Fibroblast of lung (primary cell): ENCODE measurements around the gene PRKRA. TPM values are rescaled to one million over a fixed set of nuclear protein-coding genes. Genes with fewer than 3 reads are reported as not detected.

ENCODE experiments used
- DNase-seq, 2 donors: peaks; one replicate each; pipeline versions ENCODE4 v3.0.0 to v3.0.0-alpha.2; 2010; ENCODE audit warnings: low read depth in 2 of 2
- H2AFZ ChIP-seq: 2 replicates; pipeline ENCODE4 v1.5.1; 2012; ENCODE audit warnings: low read length, control low read depth, inconsistent platforms
- H3K27ac ChIP-seq: 2 replicates; pipeline ENCODE4 v1.5.1; 2011; ENCODE audit warnings: low read length, control low read depth; ENCODE audit not compliant: insufficient read depth
- H3K27me3 ChIP-seq: 2 replicates; pipeline ENCODE4 v1.5.1; 2011; ENCODE audit warnings: mild to moderate bottlenecking, low read length; ENCODE audit not compliant: control insufficient read depth, insufficient read depth
- H3K36me3 ChIP-seq: 2 replicates; pipeline ENCODE4 v1.5.1; 2011; ENCODE audit warnings: low read length; ENCODE audit not compliant: control insufficient read depth, insufficient read depth
- H3K4me1 ChIP-seq: 2 replicates; pipeline ENCODE4 v1.5.1; 2011; ENCODE audit warnings: low read length; ENCODE audit not compliant: control insufficient read depth, insufficient read depth; ENCODE audit errors: extremely low read depth
- H3K4me2 ChIP-seq: 2 replicates; pipeline ENCODE4 v1.5.1; 2011; ENCODE audit warnings: low read length, control low read depth; ENCODE audit not compliant: insufficient read depth; ENCODE audit errors: extremely low read depth
- H3K4me3 ChIP-seq, 4 experiments: fragments of 200-600 bp in 1 of 4; sonication (generic) in 1 of 4; replicated peaks in 1 of 4; 2 replicates each; pipeline ENCODE4 v1.5.1; 2011 to 2016; ENCODE audit warnings: low read length in 4 of 4, low read depth in 3 of 4, mild to moderate bottlenecking in 3 of 4, control low read depth in 2 of 4, inconsistent platforms in 1 of 4, mixed read lengths in 1 of 4; ENCODE audit not compliant: insufficient read depth in 1 of 4; ENCODE audit errors: control extremely low read depth in 1 of 4
- H3K79me2 ChIP-seq: 2 replicates; pipeline ENCODE4 v1.5.1; 2012; ENCODE audit warnings: mild to moderate bottlenecking, low read length, inconsistent platforms; ENCODE audit not compliant: control insufficient read depth, insufficient read depth
- H3K9ac ChIP-seq: 2 replicates; pipeline ENCODE4 v1.5.1; 2011; ENCODE audit warnings: mild to moderate bottlenecking, low read length, control low read depth; ENCODE audit not compliant: insufficient read depth
- H3K9me3 ChIP-seq: 2 replicates; pipeline ENCODE4 v1.5.1; 2012; ENCODE audit warnings: low read depth, low read length; ENCODE audit not compliant: control insufficient read depth, insufficient read depth
- H4K20me1 ChIP-seq: 2 replicates; pipeline ENCODE4 v1.5.1; 2011; ENCODE audit warnings: low read length; ENCODE audit not compliant: control insufficient read depth, insufficient read depth; ENCODE audit errors: extremely low read depth
- EZH2 ChIP-seq: IDR thresholded peaks from 2 replicates; pipeline ENCODE4 v1.5.1; 2012; ENCODE audit warnings: low read length, control low read depth, mild to moderate bottlenecking; ENCODE audit errors: missing control alignments
- polyA minus RNA-seq: library from RNA; depleted of rRNA, polyadenylated mRNA; stranded (reverse); fragments of >200 nt; gene quantifications from 2 replicates; pipeline ENCODE4 v1.2.3, GENCODE V29; 2011; ENCODE audit warnings: low replicate concordance
- polyA plus RNA-seq, 2 donors: library from polyadenylated mRNA; depleted of rRNA in 1 of 2; stranded (reverse) in 1 of 2; unstranded in 1 of 2; fragments of >200 nt; gene quantifications; 2 replicates each; pipeline ENCODE4 v1.2.1, GENCODE V29; 2011 to 2012; ENCODE audit warnings: missing spikeins in 1 of 2
- total RNA-seq: library from RNA; depleted of rRNA; stranded (reverse); fragments of >200 nt; gene quantifications from 2 replicates; pipeline ENCODE4 v1.2.1, GENCODE V29; 2014
- TF ChIP-seq, protein P1 (sequence below), 2 donors: IDR thresholded peaks in 1 of 2; conservative IDR thresholded peaks in 1 of 2; 1 replicate in 1 of 2; 2 replicates in 1 of 2; pipeline ENCODE4 v1.5.1; 2011 to 2012; ENCODE audit warnings: low read length in 2 of 2, control low read depth in 1 of 2, inconsistent platforms in 1 of 2, low read depth in 1 of 2, mild to moderate bottlenecking in 1 of 2

The PRKRA gene
- total RNA-seq: 40.5 and 45.7 TPM in 2 replicates
- polyA plus RNA-seq: 46.3 and 54.6 TPM in 2 replicates
- polyA plus RNA-seq (2012): 34.9 and 35.3 TPM in 2 replicates
- 5.5 and 7.8 TPM in 2 replicates for polyA minus RNA-seq

- Histone ChIP-seq H3K9ac (peak within 1 kb of the TSS; percentile 96), H4K20me1 (no peaks in the 10 kb centered on the region), H3K9me3 (no peaks in the 10 kb centered on the region), H3K27me3 (no peaks in the 10 kb centered on the region), H3K4me2 (peak within 1 kb of the TSS; percentile 93), H3K4me3 (peak within 1 kb of the TSS; percentile 64 to 85 (median 84)), H3K27ac (peak within 1 kb of the TSS; percentile 97), H2AFZ (peak within 1 kb of the TSS; percentile 93), H3K36me3 (peaks cover 3% of the 10 kb centered on the region), H3K79me2 (peaks cover 17% of the 10 kb centered on the region), H3K4me1 (no peaks in the 10 kb centered on the region)
- no peak for TF ChIP-seq EZH2
- TF ChIP-seq, protein P1, sequence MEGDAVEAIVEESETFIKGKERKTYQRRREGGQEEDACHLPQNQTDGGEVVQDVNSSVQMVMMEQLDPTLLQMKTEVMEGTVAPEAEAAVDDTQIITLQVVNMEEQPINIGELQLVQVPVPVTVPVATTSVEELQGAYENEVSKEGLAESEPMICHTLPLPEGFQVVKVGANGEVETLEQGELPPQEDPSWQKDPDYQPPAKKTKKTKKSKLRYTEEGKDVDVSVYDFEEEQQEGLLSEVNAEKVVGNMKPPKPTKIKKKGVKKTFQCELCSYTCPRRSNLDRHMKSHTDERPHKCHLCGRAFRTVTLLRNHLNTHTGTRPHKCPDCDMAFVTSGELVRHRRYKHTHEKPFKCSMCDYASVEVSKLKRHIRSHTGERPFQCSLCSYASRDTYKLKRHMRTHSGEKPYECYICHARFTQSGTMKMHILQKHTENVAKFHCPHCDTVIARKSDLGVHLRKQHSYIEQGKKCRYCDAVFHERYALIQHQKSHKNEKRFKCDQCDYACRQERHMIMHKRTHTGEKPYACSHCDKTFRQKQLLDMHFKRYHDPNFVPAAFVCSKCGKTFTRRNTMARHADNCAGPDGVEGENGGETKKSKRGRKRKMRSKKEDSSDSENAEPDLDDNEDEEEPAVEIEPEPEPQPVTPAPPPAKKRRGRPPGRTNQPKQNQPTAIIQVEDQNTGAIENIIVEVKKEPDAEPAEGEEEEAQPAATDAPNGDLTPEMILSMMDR (conservative IDR thresholded peaks at IDR 0.05 in 1 of 2, IDR thresholded peaks at IDR 0.05 in 1 of 2; ENCODE audit: low read depth in 1 of 2, low read length in 2 of 2): no peak
- peak; percentile 96 to 98 for DNase-seq
Measured at GRCh38 chr2:178450774-178451525, at the start of gene PRKRA, which contains the start of gene PJVK. PRKRA (minus strand) TSS chr2:178451175; CDS start chr2:178451030, 145 bp downstream. PJVK (plus strand) TSS chr2:178451378; CDS start chr2:178453410, 2,032 bp downstream.

- no peaks in the 10 kb centered on the region for H3K9me3 ChIP-seq
- DNase-seq: no peak
- no peaks in the 10 kb centered on the region for H3K27me3 ChIP-seq
- no peak overlapping the region for H3K4me3 ChIP-seq
- no peak overlapping the region for H3K4me2 ChIP-seq
- TF ChIP-seq, protein P1 (conservative IDR thresholded peaks at IDR 0.05 in 1 of 2, IDR thresholded peaks at IDR 0.05 in 1 of 2; ENCODE audit: low read depth in 1 of 2, low read length in 2 of 2): no peak
- no peaks in the 10 kb centered on the region for H3K4me1 ChIP-seq
- peaks cover 2% of the 10 kb centered on the region for H3K36me3 ChIP-seq
- no peak overlapping the region for H2AFZ ChIP-seq
- H3K9ac ChIP-seq: no peak overlapping the region
- no peaks in the 10 kb centered on the region for H3K79me2 ChIP-seq
- H3K27ac ChIP-seq: no peak overlapping the region
- H4K20me1 ChIP-seq: no peaks in the 10 kb centered on the region
Measured at GRCh38 chr2:178499640-178500039, 48.7 kb upstream of the PRKRA start.

DNA sequence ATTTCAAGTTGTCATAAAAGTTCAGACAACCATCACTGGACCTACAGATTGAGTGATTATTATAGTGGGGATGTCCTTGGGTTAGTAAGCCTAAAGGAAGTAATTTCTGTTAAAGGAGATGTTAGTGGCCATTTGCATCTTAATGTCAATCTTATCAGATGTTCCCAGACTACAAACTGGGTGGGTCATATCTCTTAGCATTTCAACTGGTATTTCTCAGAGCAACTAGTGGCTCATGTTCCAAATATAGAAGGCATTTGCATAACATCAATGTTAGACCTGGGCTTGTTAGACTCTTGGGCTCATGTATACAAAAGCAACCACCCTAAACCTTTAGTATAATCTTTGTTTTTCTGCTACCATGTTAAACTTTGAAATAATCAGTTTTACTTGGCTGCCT, 47.2 kb upstream of the PRKRA start:
- TF ChIP-seq, protein P1 (conservative IDR thresholded peaks at IDR 0.05 in 1 of 2, IDR thresholded peaks at IDR 0.05 in 1 of 2; ENCODE audit: low read depth in 1 of 2, low read length in 2 of 2): no peak
- H3K9me3 ChIP-seq: no peaks in the 10 kb centered on the region
- no peaks in the 10 kb centered on the region for H3K27me3 ChIP-seq
- H3K36me3 ChIP-seq: peaks cover 4% of the 10 kb centered on the region
- H3K4me2 ChIP-seq: no peak overlapping the region
- no peak overlapping the region for H3K27ac ChIP-seq
- no peaks in the 10 kb centered on the region for H4K20me1 ChIP-seq
- no peaks in the 10 kb centered on the region for H3K4me1 ChIP-seq
- H2AFZ ChIP-seq: no peak overlapping the region
- no peak for DNase-seq
- no peaks in the 10 kb centered on the region for H3K79me2 ChIP-seq
- H3K4me3 ChIP-seq: no peak overlapping the region
- no peak overlapping the region for H3K9ac ChIP-seq
